HG03354 (cell line): ENCODE measurements around the gene MYL5.
"Not testable (repeated sequence)": the region's sequence is repeated elsewhere in the genome, so short reads cannot be mapped to it uniquely, and the experiment has no call there.

Experiments
- ATAC-seq: cut with Tn5 transposase; IDR thresholded peaks from one replicate; pipeline ENCODE4 v1.9.1; 2021; ENCODE audit warnings: mild to moderate bottlenecking; ENCODE audit not compliant: unreplicated experiment, poor library complexity, severe bottlenecking

Gene MYL5

GRCh38 chr4:718460-718859 is 44.1 kb downstream of the MYL5 start:
- no peak for ATAC-seq

- ATAC-seq, result no peak
Observed at GRCh38 chr4:720111-720860, 45.9 kb downstream of the MYL5 start.

- ATAC-seq, result no peak
Observed at GRCh38 chr4:721261-722168, 47.2 kb downstream of the MYL5 start.

- no peak for ATAC-seq
Observed at GRCh38 chr4:722169-722725, 47.9 kb downstream of the MYL5 start.

- no peak for ATAC-seq
Observed at GRCh38 chr4:722851-723360, 48.6 kb downstream of the MYL5 start.

GRCh38 chr4:723751-724530 is 49.6 kb downstream of the MYL5 start:
- no peak for ATAC-seq

- no peak for ATAC-seq
Observed at GRCh38 chr4:725391-726234, 51.3 kb downstream of the MYL5 start.

- no peak for ATAC-seq
Observed at GRCh38 chr4:726235-726787, 52.0 kb downstream of the MYL5 start.

GRCh38 chr4:726838-727237 is 52.5 kb downstream of the MYL5 start:
- ATAC-seq, result no peak

- no peak for ATAC-seq
Observed at GRCh38 chr4:727576-727975, 53.2 kb downstream of the MYL5 start.

- no peak for ATAC-seq
Observed at GRCh38 chr4:729336-730315, 55.3 kb downstream of the MYL5 start.

- ATAC-seq, result no peak
Observed at GRCh38 chr4:730511-730910, 56.2 kb downstream of the MYL5 start.

GRCh38 chr4:730946-731904 is 56.9 kb downstream of the MYL5 start:
- not testable (repeated sequence) for ATAC-seq
